ENCODE data around the gene PDE4B. TPM values are rescaled to one million over a fixed set of nuclear protein-coding genes. Genes with fewer than 3 reads are reported as not detected.

Gene PDE4B
- total RNA-seq, 1 donor from 2014 or later, result 9.5 TPM

- no peak for DNase-seq (ENCODE audit: low spot score)
These were observed 544.6 kb downstream of the PDE4B start for GRCh38 chr1:66337249-66337648.

- DNase-seq (ENCODE audit: low spot score), result no peak
These were observed 547.2 kb downstream of the PDE4B start for GRCh38 chr1:66339944-66340343.

- no peak for DNase-seq (ENCODE audit: low spot score)
These were observed 548.9 kb downstream of the PDE4B start for GRCh38 chr1:66341446-66342089.

GRCh38 chr1:66342707-66343106, 550.0 kb downstream of the PDE4B start:
- no peak for DNase-seq (ENCODE audit: low spot score)

- DNase-seq (ENCODE audit: low spot score), result no peak
These were observed 551.1 kb downstream of the PDE4B start for GRCh38 chr1:66343569-66344325.

GRCh38 chr1:66346057-66346795, 553.5 kb downstream of the PDE4B start:
- no peak for DNase-seq (ENCODE audit: low spot score)

GRCh38 chr1:66346873-66347272, 554.2 kb downstream of the PDE4B start:
- DNase-seq (ENCODE audit: low spot score), result no peak

GRCh38 chr1:66348776-66349175, 556.1 kb downstream of the PDE4B start:
- DNase-seq (ENCODE audit: low spot score), result no peak

- DNase-seq (ENCODE audit: low spot score), result no peak
These were observed 556.5 kb downstream of the PDE4B start for GRCh38 chr1:66349242-66349641.

- no peak for DNase-seq (ENCODE audit: low spot score)
These were observed 557.4 kb downstream of the PDE4B start for GRCh38 chr1:66350001-66350547.

GRCh38 chr1:66351478-66351877, 558.8 kb downstream of the PDE4B start:
- no peak for DNase-seq (ENCODE audit: low spot score)

GRCh38 chr1:66351913-66352312, 559.2 kb downstream of the PDE4B start:
- DNase-seq (ENCODE audit: low spot score), result no peak

GRCh38 chr1:66352792-66353191, 560.1 kb downstream of the PDE4B start:
- no peak for DNase-seq (ENCODE audit: low spot score)

- no peak for DNase-seq (ENCODE audit: low spot score)
These were observed 560.6 kb downstream of the PDE4B start for GRCh38 chr1:66353257-66353656.

GRCh38 chr1:66354311-66355201, 561.9 kb downstream of the PDE4B start:
- DNase-seq (ENCODE audit: low spot score), result no peak

- no peak for DNase-seq (ENCODE audit: low spot score)
These were observed 563.1 kb downstream of the PDE4B start for GRCh38 chr1:66355756-66356155.

GRCh38 chr1:66356605-66357004, 563.9 kb downstream of the PDE4B start:
- DNase-seq (ENCODE audit: low spot score), result no peak

- no peak for DNase-seq (ENCODE audit: low spot score)
These were observed 564.3 kb downstream of the PDE4B start for GRCh38 chr1:66357021-66357420.

- DNase-seq (ENCODE audit: low spot score), result no peak
These were observed 564.9 kb downstream of the PDE4B start for GRCh38 chr1:66357478-66358197.

- no peak for DNase-seq (ENCODE audit: low spot score)
These were observed 566.6 kb downstream of the PDE4B start for GRCh38 chr1:66359269-66359668.

GRCh38 chr1:66359815-66360214, 567.1 kb downstream of the PDE4B start:
- DNase-seq (ENCODE audit: low spot score), result no peak

Data from ureter (tissue), 1 donor.